ENCODE data around the gene C10orf105.
A peak's percentile ranks its signal among the peaks of the same experiment; 100 is the strongest.

The C10orf105 gene

DNA sequence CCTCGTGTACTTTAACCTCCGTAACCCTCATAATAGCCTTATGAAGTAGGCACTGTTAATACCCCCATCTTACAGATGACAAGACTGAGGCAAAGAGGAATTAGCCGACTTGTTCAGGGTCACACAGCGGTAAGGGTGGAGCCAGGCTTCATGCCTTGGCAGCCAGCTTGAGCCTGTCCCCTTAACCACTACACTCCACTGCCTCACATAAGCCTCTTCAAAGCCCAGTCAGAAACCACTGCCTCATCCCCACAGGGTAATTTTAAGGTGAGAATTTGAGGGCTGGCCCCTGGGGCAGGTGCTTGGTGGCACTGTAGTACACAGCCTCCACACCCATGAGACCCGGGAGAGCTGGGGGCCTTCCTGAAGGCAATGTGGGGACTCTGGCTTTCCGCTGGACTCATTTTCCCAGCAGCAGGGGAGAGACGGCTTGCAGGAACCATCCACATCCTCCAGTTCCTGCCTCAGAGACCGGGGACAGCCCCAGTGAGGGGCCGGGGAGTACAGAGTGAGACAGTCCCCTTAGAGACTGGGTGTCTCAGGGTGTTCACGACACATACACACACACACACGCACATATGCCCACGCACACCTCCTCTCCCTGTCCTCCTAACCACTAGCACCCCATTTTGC is 7.6 kb upstream of the C10orf105 start:
- DNase-seq (ENCODE audit: low read depth): peak; percentile 52
- TF ChIP-seq, protein P1, sequence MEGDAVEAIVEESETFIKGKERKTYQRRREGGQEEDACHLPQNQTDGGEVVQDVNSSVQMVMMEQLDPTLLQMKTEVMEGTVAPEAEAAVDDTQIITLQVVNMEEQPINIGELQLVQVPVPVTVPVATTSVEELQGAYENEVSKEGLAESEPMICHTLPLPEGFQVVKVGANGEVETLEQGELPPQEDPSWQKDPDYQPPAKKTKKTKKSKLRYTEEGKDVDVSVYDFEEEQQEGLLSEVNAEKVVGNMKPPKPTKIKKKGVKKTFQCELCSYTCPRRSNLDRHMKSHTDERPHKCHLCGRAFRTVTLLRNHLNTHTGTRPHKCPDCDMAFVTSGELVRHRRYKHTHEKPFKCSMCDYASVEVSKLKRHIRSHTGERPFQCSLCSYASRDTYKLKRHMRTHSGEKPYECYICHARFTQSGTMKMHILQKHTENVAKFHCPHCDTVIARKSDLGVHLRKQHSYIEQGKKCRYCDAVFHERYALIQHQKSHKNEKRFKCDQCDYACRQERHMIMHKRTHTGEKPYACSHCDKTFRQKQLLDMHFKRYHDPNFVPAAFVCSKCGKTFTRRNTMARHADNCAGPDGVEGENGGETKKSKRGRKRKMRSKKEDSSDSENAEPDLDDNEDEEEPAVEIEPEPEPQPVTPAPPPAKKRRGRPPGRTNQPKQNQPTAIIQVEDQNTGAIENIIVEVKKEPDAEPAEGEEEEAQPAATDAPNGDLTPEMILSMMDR (IDR thresholded peaks at IDR 0.05; ENCODE audit: low read depth, low read length, missing control alignments): no peak
- no peak overlapping the region for H3K4me3 ChIP-seq (ENCODE audit: low read depth, low read length)

DNA sequence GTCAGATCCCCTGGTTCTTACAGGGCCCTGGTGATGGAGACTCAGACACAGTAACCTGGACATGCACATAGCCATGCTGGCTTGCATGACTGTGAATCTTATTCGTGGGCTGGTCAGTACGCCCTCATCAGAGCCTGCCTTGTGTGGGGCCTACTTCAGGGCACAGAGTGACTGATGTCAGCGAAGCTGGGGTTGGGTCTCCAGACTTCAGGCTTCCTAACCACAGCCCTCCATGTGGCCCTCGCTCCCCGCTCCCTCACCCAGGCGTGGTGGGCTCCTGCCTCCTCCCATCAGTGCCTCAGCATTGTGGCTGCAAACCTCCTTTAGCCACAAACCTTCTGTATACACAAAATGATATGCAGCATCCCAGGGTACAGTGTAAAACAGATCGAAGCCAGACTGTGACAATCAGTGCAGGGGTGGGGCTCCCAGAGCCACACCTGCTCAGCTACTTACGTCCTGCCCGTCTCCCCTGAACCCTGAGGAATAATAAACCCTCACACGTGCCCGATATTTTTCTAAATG is 7.1 kb upstream of the C10orf105 start:
- H3K4me3 ChIP-seq (ENCODE audit: low read depth, low read length): no peak overlapping the region
- TF ChIP-seq, protein P1 (IDR thresholded peaks at IDR 0.05; ENCODE audit: low read depth, low read length, missing control alignments): no peak
- DNase-seq (ENCODE audit: low read depth): no peak

DNA sequence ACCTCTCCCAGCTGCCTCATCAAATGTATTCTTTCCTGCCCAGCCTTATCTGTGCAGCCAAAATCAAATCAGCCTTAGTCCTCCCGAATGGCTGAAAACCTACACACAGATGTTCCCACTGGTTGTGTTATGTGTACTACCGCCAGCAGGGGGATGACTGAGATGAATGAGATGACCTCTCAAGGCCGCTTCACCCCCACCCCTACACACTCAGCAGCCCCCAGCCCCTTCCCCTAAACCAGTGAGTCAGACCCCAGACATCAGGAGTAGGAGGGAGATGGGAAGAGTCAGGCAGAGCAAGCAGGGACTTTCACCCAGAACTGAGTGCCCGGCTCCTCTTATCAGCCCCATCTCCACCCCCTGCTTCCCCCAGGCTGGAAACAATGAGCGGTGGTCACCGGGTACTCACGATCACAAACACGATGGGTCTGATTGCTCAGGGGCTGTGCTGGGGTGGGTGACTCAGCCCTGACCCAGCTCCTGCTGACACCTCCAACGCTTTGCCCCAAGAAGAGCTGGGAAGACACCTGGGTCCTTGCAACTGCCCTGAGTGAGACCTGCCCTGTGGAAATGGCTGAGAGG is 6.5 kb upstream of the C10orf105 start:
- DNase-seq (ENCODE audit: low read depth): no peak
- TF ChIP-seq, protein P1 (IDR thresholded peaks at IDR 0.05; ENCODE audit: low read depth, low read length, missing control alignments): peak; percentile 67
- H3K4me3 ChIP-seq (ENCODE audit: low read depth, low read length): no peak overlapping the region

DNA sequence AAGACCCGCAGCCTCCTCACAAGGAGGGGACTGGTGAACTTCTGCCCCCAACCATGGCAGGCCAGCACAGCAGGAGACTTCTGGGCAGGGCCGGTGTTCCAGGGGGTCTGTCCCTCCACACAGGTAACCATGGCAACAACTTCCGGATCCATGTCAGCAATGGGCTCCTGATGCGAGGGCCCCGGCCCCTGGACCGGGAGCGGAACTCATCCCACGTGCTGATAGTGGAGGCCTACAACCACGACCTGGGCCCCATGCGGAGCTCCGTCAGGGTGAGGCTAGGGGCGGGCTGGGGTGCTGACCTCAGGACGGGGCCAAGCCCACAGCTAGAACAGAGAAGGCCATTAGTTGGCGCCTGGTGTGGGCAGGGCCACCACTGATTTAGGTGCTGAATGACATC is 5.7 kb upstream of the C10orf105 start:
- no peak overlapping the region for H3K4me3 ChIP-seq (ENCODE audit: low read depth, low read length)
- no peak for DNase-seq (ENCODE audit: low read depth)
- TF ChIP-seq, protein P1 (IDR thresholded peaks at IDR 0.05; ENCODE audit: low read depth, low read length, missing control alignments): no peak

DNA sequence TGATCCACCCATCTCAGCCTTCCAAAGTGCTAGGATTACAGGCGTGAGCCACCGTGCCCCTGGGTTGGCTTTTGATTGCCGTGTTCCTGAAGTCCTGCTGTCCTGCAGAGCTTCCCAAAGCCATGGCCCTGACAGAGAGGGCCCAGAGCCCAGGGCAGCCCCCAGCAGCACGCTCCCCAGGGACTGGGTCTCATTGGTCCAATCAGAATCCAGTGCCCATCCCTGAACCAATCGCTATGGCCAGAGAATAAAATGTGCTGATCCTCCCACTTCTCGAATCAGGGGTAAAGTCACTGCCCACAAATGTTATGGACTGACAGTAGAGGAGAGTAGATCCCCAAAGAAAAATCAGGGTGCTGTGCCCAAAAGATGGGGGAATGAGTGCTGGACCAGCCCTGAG is 5.0 kb upstream of the C10orf105 start:
- no peak overlapping the region for H3K4me3 ChIP-seq (ENCODE audit: low read depth, low read length)

DNA sequence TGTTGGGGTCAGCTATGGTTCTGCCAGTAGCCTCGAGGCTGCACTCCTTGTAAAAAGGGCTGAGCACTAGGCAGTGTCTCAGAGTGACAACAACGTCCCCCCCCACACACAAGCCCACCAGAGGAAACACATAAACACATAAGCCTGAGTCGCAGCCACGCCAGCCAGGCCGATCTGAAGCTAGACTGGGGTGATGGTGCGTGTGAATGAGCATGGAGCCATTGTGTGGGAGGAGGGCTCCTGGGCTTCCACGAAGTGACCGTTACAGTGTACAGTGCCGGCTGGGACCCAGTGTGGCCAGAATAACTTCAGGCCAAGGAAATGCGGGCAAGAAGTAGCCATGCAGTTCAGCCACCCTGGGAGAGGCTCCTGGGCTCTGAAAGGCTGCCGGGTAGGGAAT is 3.7 kb upstream of the C10orf105 start:
- no peak overlapping the region for H3K4me3 ChIP-seq (ENCODE audit: low read depth, low read length)
- no peak for DNase-seq (ENCODE audit: low read depth)
- TF ChIP-seq, protein P1 (IDR thresholded peaks at IDR 0.05; ENCODE audit: low read depth, low read length, missing control alignments): no peak

More for the DNA sequence above, 5.0 kb upstream of the C10orf105 start:
- TF ChIP-seq, protein P1 (IDR thresholded peaks at IDR 0.05; ENCODE audit: low read depth, low read length, missing control alignments): no peak
- no peak for DNase-seq (ENCODE audit: low read depth)

DNA sequence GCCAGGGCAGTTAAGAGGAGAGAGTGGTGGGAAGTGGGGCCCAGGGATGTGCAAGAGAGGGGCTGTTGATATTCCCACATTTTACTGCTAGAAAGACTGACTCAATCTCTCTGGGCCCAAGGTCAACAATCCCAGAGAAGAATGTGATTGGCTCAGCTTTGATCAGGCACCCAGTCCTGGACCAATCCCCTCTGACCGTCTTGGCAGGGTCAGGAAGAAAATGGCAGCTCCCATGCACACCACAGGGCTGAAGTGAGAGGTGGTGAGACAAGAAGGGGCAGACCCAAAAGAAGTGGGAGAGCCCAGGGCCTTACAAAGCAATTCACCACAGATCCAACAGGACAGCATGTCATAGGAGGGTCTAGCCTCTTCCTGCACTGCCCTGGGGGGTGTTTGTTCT is 3.3 kb upstream of the C10orf105 start:
- H3K4me3 ChIP-seq (ENCODE audit: low read depth, low read length): no peak overlapping the region
- TF ChIP-seq, protein P1 (IDR thresholded peaks at IDR 0.05; ENCODE audit: low read depth, low read length, missing control alignments): no peak
- no peak for DNase-seq (ENCODE audit: low read depth)

Measured in GM12864 (cell line).